DOHH2 (cell line): ENCODE results near the gene PAX1.

Source experiments
- H3F3A ChIP-seq: fragments of 200-600 bp; sonication (generic), shearing (Covaris generic); 2 replicates; pipeline ENCODE4 v1.6.0; 2016; ENCODE audit warnings: antibody characterized with exemption, mild to moderate bottlenecking; ENCODE audit not compliant: control insufficient read depth, insufficient read depth
- H3K27ac ChIP-seq: fragments of 200-600 bp; sonication (generic); 2 replicates; pipeline ENCODE4 v1.5.1; 2014; ENCODE audit warnings: low read depth, mild to moderate bottlenecking, low read length, moderate library complexity
- H3K27me3 ChIP-seq: fragments of 200-600 bp; sonication (generic); 2 replicates; pipeline ENCODE4 v1.6.1; 2014; ENCODE audit warnings: mild to moderate bottlenecking, low read length, mixed read lengths; ENCODE audit not compliant: control insufficient read depth
- H3K36me3 ChIP-seq: fragments of 200-600 bp; sonication (generic); 2 replicates; pipeline ENCODE4 v1.6.1; 2014; ENCODE audit warnings: mild to moderate bottlenecking, low read length, moderate library complexity, mixed read lengths; ENCODE audit not compliant: control insufficient read depth
- H3K4me1 ChIP-seq: fragments of 200-600 bp; sonication (generic); 2 replicates; pipeline ENCODE4 v1.6.1; 2014; ENCODE audit warnings: mild to moderate bottlenecking, low read length, mixed read lengths; ENCODE audit not compliant: control insufficient read depth
- H3K4me2 ChIP-seq: fragments of 200-600 bp; sonication (generic); 2 replicates; pipeline ENCODE4 v1.6.0; 2014; ENCODE audit warnings: mild to moderate bottlenecking, low read length, moderate library complexity
- H3K4me3 ChIP-seq: fragments of 200-600 bp; sonication (generic); 2 replicates; pipeline ENCODE4 v1.5.1; 2014; ENCODE audit warnings: mild to moderate bottlenecking, low read length, mixed read lengths
- H3K79me2 ChIP-seq: fragments of 200-600 bp; sonication (generic); 2 replicates; pipeline ENCODE4 v1.6.1; 2014; ENCODE audit warnings: mild to moderate bottlenecking, low read length, mixed read lengths; ENCODE audit not compliant: control insufficient read depth
- H3K9me2 ChIP-seq: fragments of 200-600 bp; sonication (generic); replicated peaks from 2 replicates; pipeline ENCODE4 v1.6.1; 2014; ENCODE audit warnings: mild to moderate bottlenecking, low read length, mixed read lengths; ENCODE audit not compliant: control insufficient read depth
- H3K9me3 ChIP-seq: fragments of 200-600 bp; sonication (generic); 2 replicates; pipeline ENCODE4 v1.6.1; 2014; ENCODE audit warnings: antibody characterized with exemption, low read length, mixed read lengths; ENCODE audit not compliant: control insufficient read depth, insufficient read depth
- H4K20me1 ChIP-seq: fragments of 200-600 bp; sonication (generic); 2 replicates; pipeline ENCODE4 v1.6.0; 2014; ENCODE audit warnings: low read depth, mild to moderate bottlenecking, antibody characterized with exemption, low read length, moderate library complexity; ENCODE audit not compliant: control insufficient read depth, insufficient read depth
- EZH2phosphoT487 ChIP-seq: fragments of 200-600 bp; sonication (generic); IDR thresholded peaks from 2 replicates; pipeline ENCODE4 v1.6.1; 2017; ENCODE audit warnings: borderline replicate concordance, mild to moderate bottlenecking, antibody characterized with exemption, low read length, moderate library complexity, mixed read lengths
- TF ChIP-seq, protein P1 (sequence below): fragments of 200-600 bp; sonication (generic); IDR thresholded peaks from one replicate; pipeline ENCODE4 v1.5.1; 2014; ENCODE audit warnings: antibody characterized with exemption, mild to moderate bottlenecking, low read depth, low read length; ENCODE audit not compliant: poor library complexity, severe bottlenecking

Gene PAX1

DNA sequence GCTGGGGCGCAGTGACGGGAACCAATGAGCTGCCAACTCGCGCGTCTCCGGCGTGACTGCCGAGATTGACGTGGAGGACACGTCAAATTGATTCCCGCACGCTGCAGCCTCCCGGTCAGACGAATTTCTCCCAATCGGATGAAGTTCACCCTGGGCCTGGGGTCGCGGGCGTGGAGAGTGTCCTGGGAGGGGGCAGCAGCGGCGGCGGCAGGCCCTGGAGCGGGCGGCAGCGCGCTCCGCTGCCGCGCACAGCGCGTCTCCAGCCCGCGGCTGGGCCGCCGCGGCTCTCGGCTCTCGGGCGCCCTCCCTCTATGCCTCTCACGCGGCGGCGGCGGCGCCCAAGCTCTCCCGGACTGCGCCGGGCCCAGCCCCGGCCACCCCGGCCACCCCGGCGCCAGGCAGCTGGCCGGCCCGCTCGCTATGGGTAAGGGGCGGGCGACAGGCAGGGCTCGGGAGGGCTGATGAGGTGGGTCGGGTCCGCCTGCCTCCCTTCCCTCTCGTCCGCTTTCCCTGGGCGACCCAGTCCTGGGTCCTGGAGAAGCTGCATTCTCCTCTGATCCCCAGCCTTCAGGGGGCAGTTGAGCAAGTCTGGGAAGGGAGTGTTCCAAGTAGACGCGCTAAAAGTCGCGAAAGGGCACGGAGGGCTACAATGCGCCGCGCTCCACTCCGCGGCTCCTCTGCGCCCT, at the start of gene PAX1:
PAX1 (plus strand) TSS at position 90 of the 686 bp plus-strand sequence; CDS start at position 139, 49 bp downstream.
- Histone ChIP-seq H3K4me2 (no peak within 1 kb of the TSS), H3K36me3 (no peaks in the 10 kb centered on the region)

DNA sequence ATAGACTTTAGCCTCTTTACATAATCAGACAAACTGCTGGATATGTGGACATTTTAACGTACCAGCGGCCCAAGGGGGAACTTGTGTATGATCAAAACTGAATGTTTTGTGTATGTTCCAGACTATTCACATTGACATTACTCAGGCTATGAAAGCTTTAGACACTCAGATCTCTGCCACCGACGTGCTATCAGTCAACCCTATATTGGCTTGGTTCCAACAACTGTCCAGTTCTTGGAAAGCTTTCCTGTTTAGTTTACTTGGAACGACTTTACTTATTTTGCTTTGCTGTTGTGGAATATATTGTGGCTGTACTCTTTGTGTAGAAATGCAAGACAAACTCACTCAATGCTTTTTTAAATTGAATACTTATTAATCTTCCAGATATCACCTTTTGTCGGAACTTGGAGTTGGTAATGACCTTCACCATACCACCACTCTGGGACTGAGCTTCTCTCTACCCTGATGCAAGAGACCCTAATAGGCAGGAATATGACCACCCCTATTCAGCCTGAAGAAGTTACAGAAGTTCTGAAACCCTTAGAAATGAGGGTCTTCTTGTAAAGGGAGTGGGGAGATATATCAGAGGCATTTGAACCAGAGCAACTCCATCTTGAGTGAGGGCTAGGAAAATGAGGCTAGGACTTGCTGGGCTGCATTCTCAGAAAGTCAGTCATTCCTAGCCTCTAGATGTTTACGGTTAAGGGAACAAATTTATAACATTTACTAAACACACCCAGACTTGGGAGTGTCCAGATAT, 49.0 kb upstream of the PAX1 start:
- H3K36me3 ChIP-seq: no peaks in the 10 kb centered on the region
- H3K79me2 ChIP-seq: no peaks in the 10 kb centered on the region
- no peaks in the 10 kb centered on the region for H3K9me2 ChIP-seq
- no peaks in the 10 kb centered on the region for H3K27me3 ChIP-seq
- H4K20me1 ChIP-seq: no peaks in the 10 kb centered on the region
- no peak overlapping the region for H3K4me3 ChIP-seq
- H3K4me2 ChIP-seq: no peak overlapping the region
- no peaks in the 10 kb centered on the region for H3F3A ChIP-seq
- no peak overlapping the region for H3K27ac ChIP-seq
- no peak for TF ChIP-seq EZH2phosphoT487
- TF ChIP-seq, protein P1, sequence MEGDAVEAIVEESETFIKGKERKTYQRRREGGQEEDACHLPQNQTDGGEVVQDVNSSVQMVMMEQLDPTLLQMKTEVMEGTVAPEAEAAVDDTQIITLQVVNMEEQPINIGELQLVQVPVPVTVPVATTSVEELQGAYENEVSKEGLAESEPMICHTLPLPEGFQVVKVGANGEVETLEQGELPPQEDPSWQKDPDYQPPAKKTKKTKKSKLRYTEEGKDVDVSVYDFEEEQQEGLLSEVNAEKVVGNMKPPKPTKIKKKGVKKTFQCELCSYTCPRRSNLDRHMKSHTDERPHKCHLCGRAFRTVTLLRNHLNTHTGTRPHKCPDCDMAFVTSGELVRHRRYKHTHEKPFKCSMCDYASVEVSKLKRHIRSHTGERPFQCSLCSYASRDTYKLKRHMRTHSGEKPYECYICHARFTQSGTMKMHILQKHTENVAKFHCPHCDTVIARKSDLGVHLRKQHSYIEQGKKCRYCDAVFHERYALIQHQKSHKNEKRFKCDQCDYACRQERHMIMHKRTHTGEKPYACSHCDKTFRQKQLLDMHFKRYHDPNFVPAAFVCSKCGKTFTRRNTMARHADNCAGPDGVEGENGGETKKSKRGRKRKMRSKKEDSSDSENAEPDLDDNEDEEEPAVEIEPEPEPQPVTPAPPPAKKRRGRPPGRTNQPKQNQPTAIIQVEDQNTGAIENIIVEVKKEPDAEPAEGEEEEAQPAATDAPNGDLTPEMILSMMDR: no peak
- H3K9me3 ChIP-seq: no peaks in the 10 kb centered on the region
- no peaks in the 10 kb centered on the region for H3K4me1 ChIP-seq

More for the DNA sequence above, at the start of gene PAX1:
- Histone ChIP-seq H3K79me2 (no peaks in the 10 kb centered on the region), H3K9me2 (no peaks in the 10 kb centered on the region), H3K4me3 (no peak within 1 kb of the TSS), H3K9me3 (peaks cover 15% of the 10 kb centered on the region; the same call in 1 of the 2 replicates), H3K27ac (no peak within 1 kb of the TSS), H4K20me1 (no peaks in the 10 kb centered on the region), H3K27me3 (no peaks in the 10 kb centered on the region), H3F3A (no peaks in the 10 kb centered on the region), H3K4me1 (no peaks in the 10 kb centered on the region)
- TF ChIP-seq EZH2phosphoT487: no peak
- TF ChIP-seq, protein P1: no peak

DNA sequence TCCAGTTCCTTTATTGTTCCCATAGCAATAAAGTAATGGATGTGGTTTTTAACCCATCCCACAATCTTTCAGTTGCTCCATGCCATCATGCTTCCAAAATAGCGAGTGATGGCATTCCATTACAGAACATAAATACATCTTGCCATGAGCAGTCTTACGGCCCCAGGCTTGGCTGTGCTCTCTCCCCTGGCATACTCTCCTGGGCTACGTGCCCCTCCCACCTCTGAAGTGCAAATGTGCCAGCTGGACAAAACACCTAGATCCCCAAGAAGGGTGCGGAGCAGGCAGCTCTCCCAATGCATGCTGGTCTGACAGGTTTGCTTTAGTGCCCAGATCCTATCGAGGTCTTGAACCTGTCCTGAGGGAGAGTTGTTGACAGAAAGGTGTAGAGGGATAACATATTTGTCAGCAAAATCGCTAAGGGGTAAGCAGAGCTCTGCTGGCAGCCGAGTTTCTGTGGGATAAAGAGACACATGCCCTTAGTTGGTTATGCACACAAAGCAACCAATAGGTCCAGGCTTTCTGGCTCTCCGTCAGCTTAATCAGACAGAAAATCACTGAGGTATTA, 43.9 kb upstream of the PAX1 start:
- Histone ChIP-seq H3K79me2 (no peaks in the 10 kb centered on the region), H3K27me3 (no peaks in the 10 kb centered on the region), H4K20me1 (no peaks in the 10 kb centered on the region), H3K4me2 (no peak overlapping the region), H3K27ac (no peak overlapping the region), H3K4me1 (no peaks in the 10 kb centered on the region), H3F3A (no peaks in the 10 kb centered on the region), H3K4me3 (no peak overlapping the region), H3K9me2 (no peaks in the 10 kb centered on the region), H3K36me3 (no peaks in the 10 kb centered on the region), H3K9me3 (no peaks in the 10 kb centered on the region)
- TF ChIP-seq, protein P1: no peak
- no peak for TF ChIP-seq EZH2phosphoT487
